ENCODE results near the gene VPS26B. TPM values are rescaled to one million over a fixed set of nuclear protein-coding genes. Genes with fewer than 3 reads are reported as not detected.
A peak's percentile ranks its signal among the peaks of the same experiment; 100 is the strongest.

The VPS26B gene
- total RNA-seq, 4 donors from 2014 or later, result 30.2 to 50.2 (median 41.7) TPM

DNA sequence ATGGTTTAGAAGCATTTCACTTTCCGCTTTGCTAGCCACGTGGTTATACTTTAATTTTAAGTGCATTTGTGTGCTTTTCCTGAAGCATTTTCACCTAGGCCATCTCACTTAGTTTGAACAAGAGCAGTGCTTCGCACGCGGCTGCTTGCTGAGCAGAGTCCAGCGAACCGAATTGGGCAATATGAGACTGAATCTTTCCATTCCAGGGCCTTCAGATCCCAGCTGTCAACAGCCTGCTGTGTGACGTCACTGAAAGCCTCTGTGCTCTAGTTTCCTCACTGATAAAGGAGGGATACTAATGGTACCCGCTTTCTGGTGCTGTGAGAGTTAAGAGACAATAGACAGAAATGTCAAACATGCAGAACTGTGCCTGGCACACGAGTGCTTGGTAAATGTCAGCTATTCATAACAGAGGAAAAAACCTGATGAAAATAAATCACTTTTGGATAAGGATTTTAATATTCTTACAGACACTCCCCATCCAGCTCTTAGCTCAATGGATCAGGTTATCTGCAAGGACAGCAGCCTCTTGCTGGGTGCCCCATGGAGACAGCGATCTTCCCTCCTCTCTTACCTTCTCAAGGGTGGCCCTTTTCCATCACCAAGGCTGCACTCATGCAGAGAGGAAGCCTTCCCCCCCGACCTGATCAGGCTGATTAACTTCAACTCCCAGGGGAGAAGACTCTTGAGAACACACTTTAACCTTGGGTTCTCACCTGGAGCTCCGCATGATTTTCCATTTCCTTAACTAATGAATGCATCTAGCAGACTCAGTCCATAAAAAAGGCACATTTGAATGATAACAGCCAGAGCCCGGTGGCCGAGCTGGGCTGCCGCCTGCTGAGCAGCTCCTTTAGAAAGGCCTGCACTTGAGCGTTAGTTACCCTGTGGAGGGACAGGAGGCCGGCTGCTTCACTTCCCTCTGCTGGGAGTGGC is 48.2 kb downstream of the VPS26B start:
- Histone ChIP-seq H3K4me1 (peaks cover 16 to 23% (median 23%) of the 10 kb centered on the region in 4 donors), H3K9me3 (no peaks in the 10 kb centered on the region), H3K36me3 (no peaks in the 10 kb centered on the region), H3K27ac (replicated peaks in 1 of 4) (no peak overlapping the region), H3K4me3 (no peak overlapping the region), H3K27me3 (peaks cover 15 to 84% (median 43%) of the 10 kb centered on the region in 4 donors)
- intact Hi-C loops (cut with DNase I), result no loop called here
- WGBS, result 41% methylated on average over 18 of the region's 18 CpGs
- DNase-seq (ENCODE audit: extremely low spot score), result no peak
- TF ChIP-seq POLR2AphosphoS5 (IDR thresholded peaks at IDR 0.05), result no peak
- no peak for TF ChIP-seq POLR2A (IDR thresholded peaks at IDR 0.05; ENCODE audit: low read depth)
- no peak for TF ChIP-seq EP300 (IDR thresholded peaks at IDR 0.05)
- TF ChIP-seq, protein P1, sequence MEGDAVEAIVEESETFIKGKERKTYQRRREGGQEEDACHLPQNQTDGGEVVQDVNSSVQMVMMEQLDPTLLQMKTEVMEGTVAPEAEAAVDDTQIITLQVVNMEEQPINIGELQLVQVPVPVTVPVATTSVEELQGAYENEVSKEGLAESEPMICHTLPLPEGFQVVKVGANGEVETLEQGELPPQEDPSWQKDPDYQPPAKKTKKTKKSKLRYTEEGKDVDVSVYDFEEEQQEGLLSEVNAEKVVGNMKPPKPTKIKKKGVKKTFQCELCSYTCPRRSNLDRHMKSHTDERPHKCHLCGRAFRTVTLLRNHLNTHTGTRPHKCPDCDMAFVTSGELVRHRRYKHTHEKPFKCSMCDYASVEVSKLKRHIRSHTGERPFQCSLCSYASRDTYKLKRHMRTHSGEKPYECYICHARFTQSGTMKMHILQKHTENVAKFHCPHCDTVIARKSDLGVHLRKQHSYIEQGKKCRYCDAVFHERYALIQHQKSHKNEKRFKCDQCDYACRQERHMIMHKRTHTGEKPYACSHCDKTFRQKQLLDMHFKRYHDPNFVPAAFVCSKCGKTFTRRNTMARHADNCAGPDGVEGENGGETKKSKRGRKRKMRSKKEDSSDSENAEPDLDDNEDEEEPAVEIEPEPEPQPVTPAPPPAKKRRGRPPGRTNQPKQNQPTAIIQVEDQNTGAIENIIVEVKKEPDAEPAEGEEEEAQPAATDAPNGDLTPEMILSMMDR (IDR thresholded peaks at IDR 0.05), result no peak

DNA sequence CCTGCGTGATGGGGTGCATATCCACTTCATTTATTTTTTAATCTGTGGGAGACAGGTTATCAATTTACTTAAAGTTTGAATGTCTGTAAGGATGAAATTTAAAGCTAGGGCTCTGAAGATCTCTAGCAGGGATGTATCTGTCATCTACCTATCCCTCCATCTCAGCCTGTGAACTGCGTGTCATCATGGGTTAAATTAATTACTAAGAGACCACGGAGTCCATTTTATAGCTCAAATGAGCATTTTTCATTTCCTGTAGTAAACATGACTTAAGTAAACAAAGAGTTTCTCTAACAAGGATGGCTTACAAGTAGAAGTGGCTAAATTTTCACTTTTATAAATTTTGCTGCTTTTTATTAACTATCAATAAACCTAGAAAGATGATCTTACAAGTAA is 48.8 kb downstream of the VPS26B start:
- TF ChIP-seq, protein P1 (IDR thresholded peaks at IDR 0.05), result no peak
- TF ChIP-seq EP300 (IDR thresholded peaks at IDR 0.05) (no peak), POLR2AphosphoS5 (IDR thresholded peaks at IDR 0.05) (no peak), POLR2A (IDR thresholded peaks at IDR 0.05; ENCODE audit: low read depth) (no peak)
- Histone ChIP-seq H3K9me3 (peaks cover 0 to 2% (median 0%) of the 10 kb centered on the region in 4 donors), H3K27ac (replicated peaks in 1 of 4) (no peak overlapping the region), H3K27me3 (peaks cover 15 to 90% (median 48%) of the 10 kb centered on the region in 4 donors), H3K4me3 (no peak overlapping the region), H3K36me3 (no peaks in the 10 kb centered on the region), H3K4me1 (peaks cover 16 to 24% (median 23%) of the 10 kb centered on the region in 4 donors)
- 53% methylated on average over 3 of the region's 3 CpGs for WGBS
- no peak for DNase-seq (ENCODE audit: extremely low spot score)
- intact Hi-C loops (cut with DNase I), result no loop called here

DNA sequence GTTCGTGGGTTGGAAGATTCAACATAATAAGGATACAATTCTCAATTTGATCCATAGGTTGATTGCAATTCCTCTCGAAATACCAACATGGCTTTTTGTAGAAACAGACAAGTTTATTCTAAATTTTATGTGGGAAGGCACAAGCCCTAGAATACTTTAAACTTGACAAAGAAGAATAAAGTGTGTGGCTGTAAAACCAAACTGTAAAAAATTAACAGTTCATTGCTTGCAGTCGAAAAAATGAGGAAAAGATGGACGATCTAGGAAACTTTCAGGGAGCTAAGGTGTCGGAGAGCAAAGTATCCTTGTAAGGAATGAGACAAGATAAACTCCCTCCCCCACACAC is 50.7 kb downstream of the VPS26B start:
- H3K9me3 ChIP-seq, result peaks cover 0 to 7% (median 0%) of the 10 kb centered on the region in 4 donors
- WGBS, result 17% methylated on average over 5 of the region's 5 CpGs
- no peaks in the 10 kb centered on the region for H3K36me3 ChIP-seq
- H3K27ac ChIP-seq (replicated peaks in 1 of 4), result no peak overlapping the region
- TF ChIP-seq POLR2A (IDR thresholded peaks at IDR 0.05; ENCODE audit: low read depth) (no peak), POLR2AphosphoS5 (IDR thresholded peaks at IDR 0.05) (no peak), EP300 (IDR thresholded peaks at IDR 0.05) (no peak)
- TF ChIP-seq, protein P1 (IDR thresholded peaks at IDR 0.05), result no peak
- H3K4me1 ChIP-seq, result peaks cover 16 to 24% (median 23%) of the 10 kb centered on the region in 4 donors
- peak overlapping the region in 1 of 4 donors; percentile 46 for H3K4me3 ChIP-seq
- DNase-seq (ENCODE audit: extremely low spot score), result no peak
- intact Hi-C loops (cut with DNase I), result no loop called here
- peaks cover 15 to 99% (median 49%) of the 10 kb centered on the region in 4 donors for H3K27me3 ChIP-seq

DNA sequence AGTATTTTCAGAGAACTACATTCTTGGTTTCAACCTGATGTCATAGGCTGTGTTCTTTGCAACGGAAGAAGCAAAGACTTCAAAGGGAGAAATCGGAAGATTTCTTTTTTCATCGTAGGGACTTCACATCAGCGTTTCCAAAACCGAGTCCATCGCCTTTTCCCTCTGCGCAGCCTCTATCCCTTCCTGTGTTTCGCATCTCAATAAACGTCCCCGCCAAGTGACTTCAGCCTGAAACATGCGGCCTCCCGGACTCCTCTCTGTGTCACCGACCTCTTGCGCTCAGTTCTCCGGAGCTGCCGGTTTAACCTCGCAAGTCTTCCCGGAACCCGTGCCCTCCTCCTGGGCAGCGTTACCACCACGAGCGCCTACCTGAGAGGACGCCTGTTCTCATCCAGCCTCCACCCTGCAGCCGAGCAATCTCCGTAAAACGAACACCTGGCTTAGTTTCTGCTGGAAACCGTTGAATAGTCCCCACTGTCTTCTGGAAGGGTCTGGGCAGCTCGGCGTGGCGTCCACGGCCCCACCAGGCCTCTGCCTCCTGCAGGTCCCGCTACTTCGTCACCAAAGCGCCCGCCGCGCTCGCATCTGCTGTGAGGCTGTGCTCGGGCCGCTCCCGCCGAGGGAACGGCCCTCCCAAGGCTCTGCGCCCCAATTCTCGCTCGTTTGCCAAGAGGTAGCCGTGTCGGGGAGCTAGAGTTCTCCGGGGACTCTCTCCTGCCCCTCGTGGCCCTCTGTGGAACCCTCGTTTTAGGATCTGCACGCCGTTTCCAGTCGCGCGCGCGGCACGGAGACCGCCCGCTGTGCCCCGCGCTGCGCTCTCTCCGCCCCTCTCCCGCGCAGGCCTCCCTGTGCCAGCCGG is 51.3 kb downstream of the VPS26B start, which contains the start of gene GLB1L3:
GLB1L3 (plus strand) TSS at position 846 of the 862 bp plus-strand sequence. CDS start 362 bp downstream, outside the sequence.
- DNase-seq (ENCODE audit: extremely low spot score), result no peak
- Histone ChIP-seq H3K27ac (replicated peaks in 1 of 4) (no peak within 1 kb of the TSS), H3K4me1 (peaks cover 16 to 24% (median 23%) of the 10 kb centered on the region in 4 donors), H3K27me3 (peaks cover 15 to 97% (median 47%) of the 10 kb centered on the region in 4 donors), H3K9me3 (peaks cover 0 to 7% (median 0%) of the 10 kb centered on the region in 4 donors), H3K36me3 (no peaks in the 10 kb centered on the region), H3K4me3 (peak within 1 kb of the TSS; percentile 36 to 50 (median 45))
- 2% methylated on average over 49 of the region's 68 CpGs for WGBS
- intact Hi-C loops (cut with DNase I), result no loop called here
- no peak for TF ChIP-seq POLR2AphosphoS5 (IDR thresholded peaks at IDR 0.05)
- TF ChIP-seq, protein P1 (IDR thresholded peaks at IDR 0.05), result peak in 1 of 3 experiments; percentile 29
- TF ChIP-seq POLR2A (IDR thresholded peaks at IDR 0.05; ENCODE audit: low read depth), result no peak
- TF ChIP-seq EP300 (IDR thresholded peaks at IDR 0.05), result no peak
